HepG2 (cell line): ENCODE data around the gene SLC9A5. TPM values are rescaled to one million over a fixed set of nuclear protein-coding genes. Genes with fewer than 3 reads are reported as not detected.
A peak's percentile ranks its signal among the peaks of the same experiment; 100 is the strongest.

Source experiments
- AKAP8 ChIP-seq: sonication (generic); formaldehyde crosslinking; IDR thresholded peaks from 2 replicates; pipeline ENCODE4 v1.5.1; 2020; ENCODE audit warnings: mild to moderate bottlenecking, missing genetic modification reagents
- DR1 ChIP-seq: sonication (generic); formaldehyde crosslinking; IDR thresholded peaks from 2 replicates; pipeline ENCODE4 v1.8.0; 2021; ENCODE audit warnings: mild to moderate bottlenecking, missing genetic modification reagents, inconsistent platforms
- FOXC1 ChIP-seq: sonication (generic); formaldehyde crosslinking; IDR thresholded peaks from 2 replicates; pipeline ENCODE4 v1.8.0; 2022; ENCODE audit warnings: mild to moderate bottlenecking, missing genetic modification reagents, borderline replicate concordance
- GTF3A ChIP-seq: sonication (generic); formaldehyde crosslinking; conservative IDR thresholded peaks from 2 replicates; pipeline ENCODE4 v1.4.0; 2020; ENCODE audit warnings: mild to moderate bottlenecking, missing genetic modification reagents
- HNRNPL ChIP-seq: fragments of 200-400 bp; formaldehyde crosslinking; IDR thresholded peaks from 2 replicates; pipeline ENCODE4 v1.6.1; 2017; ENCODE audit warnings: mild to moderate bottlenecking, low read depth, low read length
- KDM5B ChIP-seq: sonication (generic); formaldehyde crosslinking; IDR thresholded peaks from 2 replicates; pipeline ENCODE4 v1.4.0; 2020; ENCODE audit warnings: missing genetic modification reagents, mild to moderate bottlenecking, borderline replicate concordance
- KMT2B ChIP-seq: IDR thresholded peaks from 2 replicates; pipeline ENCODE4 v1.6.1; 2016; ENCODE audit warnings: missing genetic modification reagents, missing compliant biosample characterization
- NFKB2 ChIP-seq: sonication (generic); formaldehyde crosslinking; IDR thresholded peaks from 2 replicates; pipeline ENCODE4 v1.4.0; 2020; ENCODE audit warnings: missing genetic modification reagents, borderline replicate concordance
- NONO ChIP-seq, 2 experiments: fragments of 450-650 bp in 1 of 2; sonication (generic) in 1 of 2; formaldehyde crosslinking in 1 of 2; IDR thresholded peaks in 1 of 2; conservative IDR thresholded peaks in 1 of 2; 2 replicates each; pipeline versions ENCODE4 v1.6.1 to v1.8.0; 2017 to 2022; ENCODE audit warnings: mild to moderate bottlenecking in 1 of 2, missing genetic modification reagents in 1 of 2, moderate library complexity in 1 of 2
- RAD21 ChIP-seq: fragments of 450-650 bp; formaldehyde crosslinking; IDR thresholded peaks from 2 replicates; pipeline ENCODE4 v1.5.0; 2020; ENCODE audit warnings: mild to moderate bottlenecking
- REPIN1 ChIP-seq: sonication (generic); formaldehyde crosslinking; IDR thresholded peaks from 2 replicates; pipeline ENCODE4 v1.8.0; 2022; ENCODE audit warnings: missing genetic modification reagents, low read depth, mild to moderate bottlenecking, borderline replicate concordance
- SP4 ChIP-seq: sonication (generic); formaldehyde crosslinking; IDR thresholded peaks from 2 replicates; pipeline ENCODE4 v1.8.1; 2023; ENCODE audit warnings: mild to moderate bottlenecking, missing genetic modification reagents
- SSRP1 ChIP-seq: IDR thresholded peaks from 2 replicates; pipeline ENCODE4 v1.6.1; 2016; ENCODE audit warnings: control low read depth
- YY1 ChIP-seq: IDR thresholded peaks from 2 replicates; pipeline ENCODE4 v1.6.1; 2011; ENCODE audit warnings: low read length, low read depth, moderate library complexity, mild to moderate bottlenecking; ENCODE audit not compliant: insufficient read depth, insufficient replicate concordance
- ZFP90 ChIP-seq: sonication (generic); formaldehyde crosslinking; IDR thresholded peaks from 2 replicates; pipeline ENCODE4 v1.8.0; 2022; ENCODE audit warnings: missing genetic modification reagents, mild to moderate bottlenecking, inconsistent platforms, borderline replicate concordance
- ZFY ChIP-seq: sonication (generic); formaldehyde crosslinking; IDR thresholded peaks from 2 replicates; pipeline ENCODE4 v1.4.0; 2020; ENCODE audit warnings: missing genetic modification reagents
- ZMYM3 ChIP-seq: sonication (generic); formaldehyde crosslinking; IDR thresholded peaks from 2 replicates; pipeline ENCODE4 v1.5.1; 2020; ENCODE audit warnings: mild to moderate bottlenecking, missing genetic modification reagents
- ZNF138 ChIP-seq: sonication (generic); formaldehyde crosslinking; IDR thresholded peaks from 2 replicates; pipeline ENCODE4 v1.5.0; 2020; ENCODE audit warnings: mild to moderate bottlenecking, low read depth, missing genetic modification reagents
- ZNF292 ChIP-seq: sonication (generic); formaldehyde crosslinking; IDR thresholded peaks from 2 replicates; pipeline ENCODE4 v1.8.1; 2022; ENCODE audit warnings: mild to moderate bottlenecking, low read depth, missing genetic modification reagents, borderline replicate concordance
- ZNF781 ChIP-seq: sonication (generic); formaldehyde crosslinking; IDR thresholded peaks from 2 replicates; pipeline ENCODE4 v1.5.1; 2020; ENCODE audit warnings: borderline replicate concordance, mild to moderate bottlenecking, missing genetic modification reagents; ENCODE audit errors: not compliant biosample characterization
- ZSCAN30 ChIP-seq: sonication (generic); formaldehyde crosslinking; IDR thresholded peaks from 2 replicates; pipeline ENCODE4 v1.5.0; 2020; ENCODE audit warnings: mild to moderate bottlenecking, missing genetic modification reagents
- polyA plus RNA-seq, 8 experiments: library from polyadenylated mRNA; depleted of rRNA in 3 of 8; stranded (reverse) in 7 of 8; unstranded in 1 of 8; fragments of >200 nt; fragmentation: Illumina TruSeq in 4 of 8; extraction: Trizol in 4 of 8; gene quantifications; 2 replicates each; pipeline versions ENCODE4 v1.2.1 to v1.2.3, GENCODE V29; 2011 to 2016; ENCODE audit warnings: low read depth in 4 of 8, missing spikeins in 1 of 8, mixed read lengths in 1 of 8; ENCODE audit not compliant: insufficient read depth in 1 of 8
- total RNA-seq, 5 experiments: library from RNA; depleted of rRNA; stranded (reverse); fragments of >200 nt; fragmentation: Illumina TruSeq; extraction: Trizol; gene quantifications; 2 replicates each; pipeline ENCODE4 v1.2.3, GENCODE V29; 2016; ENCODE audit warnings: low read depth in 1 of 5
- TF ChIP-seq, protein P1 (sequence below): sonication (generic); formaldehyde crosslinking; IDR thresholded peaks from 2 replicates; pipeline ENCODE4 v1.9.0; 2022; ENCODE audit warnings: low read depth, missing genetic modification reagents
- TF ChIP-seq, protein P2 (sequence below): sonication (generic); formaldehyde crosslinking; IDR thresholded peaks from 2 replicates; pipeline ENCODE4 v1.4.0; 2020; ENCODE audit warnings: mild to moderate bottlenecking, missing genetic modification reagents
- TF ChIP-seq, protein P3 (sequence below): sonication (generic); formaldehyde crosslinking; IDR thresholded peaks from 2 replicates; pipeline ENCODE4 v1.4.0; 2020; ENCODE audit warnings: missing genetic modification reagents

SLC9A5 gene
- total and polyA plus RNA-seq, 2 of the 13 experiments (the other 11 are each of a cell fraction or from before 2014, with no cell fraction given): 0.58 to 1.4 TPM

DNA sequence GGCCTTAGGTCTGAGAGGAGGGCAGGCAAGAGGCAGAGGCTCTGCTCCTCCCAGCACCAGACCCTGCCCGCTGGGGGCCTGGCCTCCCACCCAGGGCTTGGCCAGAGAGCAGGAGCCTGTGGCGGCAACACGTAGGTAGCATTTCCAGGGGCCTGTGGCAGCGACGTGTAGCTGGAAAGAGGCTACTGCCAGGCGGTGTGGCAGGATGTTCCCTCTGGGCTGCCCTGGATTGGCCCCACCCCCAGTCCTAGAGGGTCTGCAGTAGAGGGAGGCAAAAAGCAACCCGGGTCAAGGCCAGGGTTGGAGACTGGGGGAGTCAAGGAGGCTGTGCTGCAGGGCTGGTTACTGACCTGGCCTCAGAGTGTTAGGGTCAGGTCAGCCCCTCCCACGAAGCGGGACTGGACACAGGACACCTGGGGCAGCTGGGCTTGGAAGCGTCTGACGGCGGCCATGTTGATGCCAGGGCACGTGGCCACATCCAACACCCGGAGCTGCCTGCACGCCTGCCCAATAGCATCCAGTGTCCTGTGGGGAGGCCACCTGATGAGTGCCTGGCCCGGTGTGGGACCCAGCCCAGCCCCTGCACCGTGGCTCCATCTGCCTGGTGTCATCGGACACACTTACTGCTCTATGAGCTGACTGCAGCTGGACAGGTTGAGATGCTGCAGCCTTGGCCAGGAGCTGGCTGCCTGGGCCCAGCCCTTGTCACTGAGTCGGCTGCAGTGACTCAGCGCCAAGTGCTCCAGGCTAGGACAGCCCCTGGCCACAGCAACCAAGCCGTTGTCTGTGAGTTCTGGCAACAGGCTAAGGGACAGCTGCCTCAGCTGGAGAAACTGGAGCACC lies 41.3 kb upstream of the SLC9A5 start (continued):
- TF ChIP-seq SSRP1 (CRISPR knock-in tag) (0 out of 2 replicates have a peak, but pooled peaks have one; percentile 6), ZNF138 (CRISPR knock-in tag) (0 out of 2 replicates have a peak, but pooled peaks have one; percentile 38), NONO (IDR thresholded peaks at IDR 0.05) (no peak), NONO (CRISPR knock-in tag; conservative IDR thresholded peaks at IDR 0.05) (0 out of 2 replicates have a peak, but pooled peaks have one; percentile 41), KMT2B (CRISPR knock-in tag) (0 out of 2 replicates have a peak, but pooled peaks have one; percentile 21), DR1 (CRISPR knock-in tag) (no peak), GTF3A (CRISPR knock-in tag) (no peak), RAD21 (CRISPR knock-in tag) (0 out of 2 replicates have a peak, but pooled peaks have one; percentile 24), YY1 (peak; percentile 77), ZNF292 (peak; percentile 18; the same call in 1 of the 2 replicates), ZFP90 (CRISPR knock-in tag) (0 out of 2 replicates have a peak, but pooled peaks have one; percentile 35), FOXC1 (CRISPR knock-in tag) (0 out of 2 replicates have a peak, but pooled peaks have one; percentile 17), AKAP8 (peak; percentile 67; the same call in 1 of the 2 replicates), ZMYM3 (CRISPR knock-in tag) (0 out of 2 replicates have a peak, but pooled peaks have one; percentile 55), KDM5B (CRISPR knock-in tag) (no peak), REPIN1 (CRISPR knock-in tag) (0 out of 2 replicates have a peak, but pooled peaks have one; percentile 29), SP4 (CRISPR knock-in tag) (peak; percentile 38; the same call in 1 of the 2 replicates), ZNF781 (CRISPR knock-in tag) (peak; percentile 27), HNRNPL (0 out of 2 replicates have a peak, but pooled peaks have one; percentile 12), ZFY (CRISPR knock-in tag) (peak; percentile 46), NFKB2 (CRISPR knock-in tag) (no peak), ZSCAN30 (no peak)
- TF ChIP-seq, protein P1, sequence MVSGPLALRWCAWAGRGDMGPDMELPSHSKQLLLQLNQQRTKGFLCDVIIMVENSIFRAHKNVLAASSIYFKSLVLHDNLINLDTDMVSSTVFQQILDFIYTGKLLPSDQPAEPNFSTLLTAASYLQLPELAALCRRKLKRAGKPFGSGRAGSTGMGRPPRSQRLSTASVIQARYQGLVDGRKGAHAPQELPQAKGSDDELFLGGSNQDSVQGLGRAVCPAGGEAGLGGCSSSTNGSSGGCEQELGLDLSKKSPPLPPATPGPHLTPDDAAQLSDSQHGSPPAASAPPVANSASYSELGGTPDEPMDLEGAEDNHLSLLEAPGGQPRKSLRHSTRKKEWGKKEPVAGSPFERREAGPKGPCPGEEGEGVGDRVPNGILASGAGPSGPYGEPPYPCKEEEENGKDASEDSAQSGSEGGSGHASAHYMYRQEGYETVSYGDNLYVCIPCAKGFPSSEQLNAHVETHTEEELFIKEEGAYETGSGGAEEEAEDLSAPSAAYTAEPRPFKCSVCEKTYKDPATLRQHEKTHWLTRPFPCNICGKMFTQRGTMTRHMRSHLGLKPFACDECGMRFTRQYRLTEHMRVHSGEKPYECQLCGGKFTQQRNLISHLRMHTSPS: 0 out of 2 replicates have a peak, but pooled peaks have one; percentile 37
- TF ChIP-seq, protein P2, sequence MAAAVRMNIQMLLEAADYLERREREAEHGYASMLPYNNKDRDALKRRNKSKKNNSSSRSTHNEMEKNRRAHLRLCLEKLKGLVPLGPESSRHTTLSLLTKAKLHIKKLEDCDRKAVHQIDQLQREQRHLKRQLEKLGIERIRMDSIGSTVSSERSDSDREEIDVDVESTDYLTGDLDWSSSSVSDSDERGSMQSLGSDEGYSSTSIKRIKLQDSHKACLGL: peak; percentile 19; the same call in 1 of the 2 replicates
- TF ChIP-seq, protein P3, sequence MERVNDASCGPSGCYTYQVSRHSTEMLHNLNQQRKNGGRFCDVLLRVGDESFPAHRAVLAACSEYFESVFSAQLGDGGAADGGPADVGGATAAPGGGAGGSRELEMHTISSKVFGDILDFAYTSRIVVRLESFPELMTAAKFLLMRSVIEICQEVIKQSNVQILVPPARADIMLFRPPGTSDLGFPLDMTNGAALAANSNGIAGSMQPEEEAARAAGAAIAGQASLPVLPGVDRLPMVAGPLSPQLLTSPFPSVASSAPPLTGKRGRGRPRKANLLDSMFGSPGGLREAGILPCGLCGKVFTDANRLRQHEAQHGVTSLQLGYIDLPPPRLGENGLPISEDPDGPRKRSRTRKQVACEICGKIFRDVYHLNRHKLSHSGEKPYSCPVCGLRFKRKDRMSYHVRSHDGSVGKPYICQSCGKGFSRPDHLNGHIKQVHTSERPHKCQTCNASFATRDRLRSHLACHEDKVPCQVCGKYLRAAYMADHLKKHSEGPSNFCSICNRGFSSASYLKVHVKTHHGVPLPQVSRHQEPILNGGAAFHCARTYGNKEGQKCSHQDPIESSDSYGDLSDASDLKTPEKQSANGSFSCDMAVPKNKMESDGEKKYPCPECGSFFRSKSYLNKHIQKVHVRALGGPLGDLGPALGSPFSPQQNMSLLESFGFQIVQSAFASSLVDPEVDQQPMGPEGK (CRISPR knock-in tag): no peak
